Measurements from ENCODE around the gene ASXL1.
"Not testable (repeated sequence)": the region's sequence is repeated elsewhere in the genome, so short reads cannot be mapped to it uniquely, and the experiment has no call there.

The ASXL1 gene

GRCh38 chr20:32338665-32339064, 19.5 kb upstream of the ASXL1 start:
- Histone ChIP-seq H3K36me3 (ENCODE audit: control insufficient read depth, insufficient read depth, low read length, severe bottlenecking) (no peaks in the 10 kb centered on the region), H3K4me1 (ENCODE audit: control insufficient read depth, insufficient read depth, low read length) (peaks cover 38% of the 10 kb centered on the region), H3K27me3 (replicated peaks; ENCODE audit: control insufficient read depth, insufficient read depth, low read length) (no peaks in the 10 kb centered on the region), H3K9me3 (ENCODE audit: control insufficient read depth, low read length) (no peaks in the 10 kb centered on the region), H3K4me3 (ENCODE audit: low read length) (no peak overlapping the region), H3K9ac (ENCODE audit: low read length) (no peak overlapping the region)
- DNase-seq (ENCODE audit: low read depth), result no peak

- Histone ChIP-seq H3K4me1 (ENCODE audit: control insufficient read depth, insufficient read depth, low read length) (peaks cover 40% of the 10 kb centered on the region), H3K9ac (ENCODE audit: low read length) (peak overlapping the region; percentile 19)
These were observed 19.0 kb upstream of the ASXL1 start for GRCh38 chr20:32339116-32339515.

GRCh38 chr20:32341053-32341452, 17.1 kb upstream of the ASXL1 start:
- not testable (repeated sequence) for H3K4me3 ChIP-seq (ENCODE audit: low read length); H3K9me3 ChIP-seq (ENCODE audit: control insufficient read depth, low read length); H3K9ac ChIP-seq (ENCODE audit: low read length); H3K36me3 ChIP-seq (ENCODE audit: control insufficient read depth, insufficient read depth, low read length, severe bottlenecking); DNase-seq (ENCODE audit: low read depth); H3K27me3 ChIP-seq (replicated peaks; ENCODE audit: control insufficient read depth, insufficient read depth, low read length)
- peaks cover 40% of the 10 kb centered on the region for H3K4me1 ChIP-seq (ENCODE audit: control insufficient read depth, insufficient read depth, low read length)

More at GRCh38 chr20:32339116-32339515, 19.0 kb upstream of the ASXL1 start:
- no peak overlapping the region for H3K4me3 ChIP-seq (ENCODE audit: low read length)
- H3K9me3 ChIP-seq (ENCODE audit: control insufficient read depth, low read length), result no peaks in the 10 kb centered on the region
- no peak for DNase-seq (ENCODE audit: low read depth)
- no peaks in the 10 kb centered on the region for H3K36me3 ChIP-seq (ENCODE audit: control insufficient read depth, insufficient read depth, low read length, severe bottlenecking)
- H3K27me3 ChIP-seq (replicated peaks; ENCODE audit: control insufficient read depth, insufficient read depth, low read length), result no peaks in the 10 kb centered on the region

- H3K4me3 ChIP-seq (ENCODE audit: low read length), result no peak overlapping the region
- peak; percentile 51 for DNase-seq (ENCODE audit: low read depth)
- H3K27me3 ChIP-seq (replicated peaks; ENCODE audit: control insufficient read depth, insufficient read depth, low read length), result no peaks in the 10 kb centered on the region
- no peaks in the 10 kb centered on the region for H3K9me3 ChIP-seq (ENCODE audit: control insufficient read depth, low read length)
- no peak overlapping the region for H3K9ac ChIP-seq (ENCODE audit: low read length)
- no peaks in the 10 kb centered on the region for H3K36me3 ChIP-seq (ENCODE audit: control insufficient read depth, insufficient read depth, low read length, severe bottlenecking)
- H3K4me1 ChIP-seq (ENCODE audit: control insufficient read depth, insufficient read depth, low read length), result peaks cover 27% of the 10 kb centered on the region
These were observed 14.7 kb upstream of the ASXL1 start for GRCh38 chr20:32343439-32343838.

GRCh38 chr20:32344835-32345506, 13.2 kb upstream of the ASXL1 start:
- Histone ChIP-seq H3K27me3 (replicated peaks; ENCODE audit: control insufficient read depth, insufficient read depth, low read length) (no peaks in the 10 kb centered on the region), H3K9ac (ENCODE audit: low read length) (no peak overlapping the region), H3K9me3 (ENCODE audit: control insufficient read depth, low read length) (no peaks in the 10 kb centered on the region), H3K36me3 (ENCODE audit: control insufficient read depth, insufficient read depth, low read length, severe bottlenecking) (no peaks in the 10 kb centered on the region), H3K4me1 (ENCODE audit: control insufficient read depth, insufficient read depth, low read length) (peaks cover 18% of the 10 kb centered on the region), H3K4me3 (ENCODE audit: low read length) (no peak overlapping the region)
- DNase-seq (ENCODE audit: low read depth), result no peak

GRCh38 chr20:32348207-32348606, 9.9 kb upstream of the ASXL1 start:
- H3K4me3 ChIP-seq (ENCODE audit: low read length), result no peak overlapping the region
- no peaks in the 10 kb centered on the region for H3K36me3 ChIP-seq (ENCODE audit: control insufficient read depth, insufficient read depth, low read length, severe bottlenecking)
- no peaks in the 10 kb centered on the region for H3K27me3 ChIP-seq (replicated peaks; ENCODE audit: control insufficient read depth, insufficient read depth, low read length)
- H3K9ac ChIP-seq (ENCODE audit: low read length), result no peak overlapping the region
- H3K4me1 ChIP-seq (ENCODE audit: control insufficient read depth, insufficient read depth, low read length), result peaks cover 6% of the 10 kb centered on the region
- no peaks in the 10 kb centered on the region for H3K9me3 ChIP-seq (ENCODE audit: control insufficient read depth, low read length)
- no peak for DNase-seq (ENCODE audit: low read depth)

- no peak for DNase-seq (ENCODE audit: low read depth)
- no peaks in the 10 kb centered on the region for H3K36me3 ChIP-seq (ENCODE audit: control insufficient read depth, insufficient read depth, low read length, severe bottlenecking)
- H3K9ac ChIP-seq (ENCODE audit: low read length), result no peak overlapping the region
- peaks cover 13% of the 10 kb centered on the region for H3K4me1 ChIP-seq (ENCODE audit: control insufficient read depth, insufficient read depth, low read length)
- no peaks in the 10 kb centered on the region for H3K27me3 ChIP-seq (replicated peaks; ENCODE audit: control insufficient read depth, insufficient read depth, low read length)
- no peaks in the 10 kb centered on the region for H3K9me3 ChIP-seq (ENCODE audit: control insufficient read depth, low read length)
- no peak overlapping the region for H3K4me3 ChIP-seq (ENCODE audit: low read length)
These were observed 7.7 kb upstream of the ASXL1 start for GRCh38 chr20:32350421-32350820.

GRCh38 chr20:32352121-32352720, 5.9 kb upstream of the ASXL1 start:
- no peaks in the 10 kb centered on the region for H3K36me3 ChIP-seq (ENCODE audit: control insufficient read depth, insufficient read depth, low read length, severe bottlenecking)
- H3K4me1 ChIP-seq (ENCODE audit: control insufficient read depth, insufficient read depth, low read length), result peaks cover 31% of the 10 kb centered on the region
- DNase-seq (ENCODE audit: low read depth), result no peak
- H3K9me3 ChIP-seq (ENCODE audit: control insufficient read depth, low read length), result no peaks in the 10 kb centered on the region
- H3K4me3 ChIP-seq (ENCODE audit: low read length), result no peak overlapping the region
- no peak overlapping the region for H3K9ac ChIP-seq (ENCODE audit: low read length)
- H3K27me3 ChIP-seq (replicated peaks; ENCODE audit: control insufficient read depth, insufficient read depth, low read length), result no peaks in the 10 kb centered on the region

GRCh38 chr20:32353848-32354496, 4.2 kb upstream of the ASXL1 start:
- no peaks in the 10 kb centered on the region for H3K27me3 ChIP-seq (replicated peaks; ENCODE audit: control insufficient read depth, insufficient read depth, low read length)
- H3K4me3 ChIP-seq (ENCODE audit: low read length), result peak overlapping the region; percentile 36
- peaks cover 36% of the 10 kb centered on the region for H3K4me1 ChIP-seq (ENCODE audit: control insufficient read depth, insufficient read depth, low read length)
- peak overlapping the region; percentile 49 for H3K9ac ChIP-seq (ENCODE audit: low read length)
- no peaks in the 10 kb centered on the region for H3K36me3 ChIP-seq (ENCODE audit: control insufficient read depth, insufficient read depth, low read length, severe bottlenecking)
- no peaks in the 10 kb centered on the region for H3K9me3 ChIP-seq (ENCODE audit: control insufficient read depth, low read length)
- DNase-seq (ENCODE audit: low read depth), result no peak

- H3K27me3 ChIP-seq (replicated peaks; ENCODE audit: control insufficient read depth, insufficient read depth, low read length), result no peaks in the 10 kb centered on the region
- peak overlapping the region; percentile 36 for H3K4me3 ChIP-seq (ENCODE audit: low read length)
- peak; percentile 68 for DNase-seq (ENCODE audit: low read depth)
- H3K36me3 ChIP-seq (ENCODE audit: control insufficient read depth, insufficient read depth, low read length, severe bottlenecking), result no peaks in the 10 kb centered on the region
- H3K9ac ChIP-seq (ENCODE audit: low read length), result peak overlapping the region; percentile 50
- H3K9me3 ChIP-seq (ENCODE audit: control insufficient read depth, low read length), result no peaks in the 10 kb centered on the region
- H3K4me1 ChIP-seq (ENCODE audit: control insufficient read depth, insufficient read depth, low read length), result peaks cover 39% of the 10 kb centered on the region
These were observed 3.3 kb upstream of the ASXL1 start for GRCh38 chr20:32354592-32355416.

GRCh38 chr20:32355417-32355841, 2.7 kb upstream of the ASXL1 start:
- Histone ChIP-seq H3K9ac (ENCODE audit: low read length) (peak overlapping the region; percentile 50), H3K9me3 (ENCODE audit: control insufficient read depth, low read length) (no peaks in the 10 kb centered on the region), H3K4me1 (ENCODE audit: control insufficient read depth, insufficient read depth, low read length) (peaks cover 46% of the 10 kb centered on the region), H3K36me3 (ENCODE audit: control insufficient read depth, insufficient read depth, low read length, severe bottlenecking) (no peaks in the 10 kb centered on the region), H3K27me3 (replicated peaks; ENCODE audit: control insufficient read depth, insufficient read depth, low read length) (no peaks in the 10 kb centered on the region), H3K4me3 (ENCODE audit: low read length) (peak overlapping the region; percentile 33)
- no peak for DNase-seq (ENCODE audit: low read depth)
